ENCODE measurements around the gene CLCN7. TPM values are rescaled to one million over a fixed set of nuclear protein-coding genes. Genes with fewer than 3 reads are reported as not detected.

Gene CLCN7
- total RNA-seq, 1 experiment from 2014 or later: 60.0 TPM

DNA sequence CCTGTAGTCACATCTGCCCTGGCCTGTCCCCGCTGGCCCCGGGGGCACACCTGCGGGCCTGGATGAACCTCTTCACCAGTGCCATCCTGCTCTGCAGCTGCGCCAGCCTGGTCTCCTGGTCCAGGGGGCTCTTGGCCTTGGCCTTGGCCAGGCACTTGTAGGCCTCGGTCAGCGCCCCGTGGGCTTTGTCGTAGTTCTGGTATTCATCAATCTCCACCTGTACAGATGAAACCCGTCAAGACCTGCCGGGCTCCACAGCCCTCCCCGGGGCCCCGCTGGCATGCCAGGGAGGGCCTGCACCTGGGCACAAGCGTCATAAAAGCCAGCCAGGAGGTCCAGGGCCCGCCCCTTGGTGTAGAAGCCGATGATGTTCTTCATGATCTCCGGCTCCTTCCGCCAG is 45.0 kb upstream of the CLCN7 start:
- H3K27me3 Mint-ChIP-seq (ENCODE audit: insufficient read depth, unreplicated experiment): no peaks in the 10 kb centered on the region
- H3K4me1 Mint-ChIP-seq (ENCODE audit: insufficient read depth, unreplicated experiment): no peaks in the 10 kb centered on the region
- H3K9me3 Mint-ChIP-seq (ENCODE audit: unreplicated experiment): no peaks in the 10 kb centered on the region
- no peak overlapping the region for H3K4me3 Mint-ChIP-seq (ENCODE audit: unreplicated experiment)
- POLR2A ChIA-PET: no interaction called here
- TF ChIP-seq, protein P1, sequence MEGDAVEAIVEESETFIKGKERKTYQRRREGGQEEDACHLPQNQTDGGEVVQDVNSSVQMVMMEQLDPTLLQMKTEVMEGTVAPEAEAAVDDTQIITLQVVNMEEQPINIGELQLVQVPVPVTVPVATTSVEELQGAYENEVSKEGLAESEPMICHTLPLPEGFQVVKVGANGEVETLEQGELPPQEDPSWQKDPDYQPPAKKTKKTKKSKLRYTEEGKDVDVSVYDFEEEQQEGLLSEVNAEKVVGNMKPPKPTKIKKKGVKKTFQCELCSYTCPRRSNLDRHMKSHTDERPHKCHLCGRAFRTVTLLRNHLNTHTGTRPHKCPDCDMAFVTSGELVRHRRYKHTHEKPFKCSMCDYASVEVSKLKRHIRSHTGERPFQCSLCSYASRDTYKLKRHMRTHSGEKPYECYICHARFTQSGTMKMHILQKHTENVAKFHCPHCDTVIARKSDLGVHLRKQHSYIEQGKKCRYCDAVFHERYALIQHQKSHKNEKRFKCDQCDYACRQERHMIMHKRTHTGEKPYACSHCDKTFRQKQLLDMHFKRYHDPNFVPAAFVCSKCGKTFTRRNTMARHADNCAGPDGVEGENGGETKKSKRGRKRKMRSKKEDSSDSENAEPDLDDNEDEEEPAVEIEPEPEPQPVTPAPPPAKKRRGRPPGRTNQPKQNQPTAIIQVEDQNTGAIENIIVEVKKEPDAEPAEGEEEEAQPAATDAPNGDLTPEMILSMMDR (IDR thresholded peaks at IDR 0.05; ENCODE audit: unreplicated experiment): no peak
- intact Hi-C loops (cut with micrococcal nuclease): no loop called here
- DNase-seq (ENCODE audit: unreplicated experiment): no peak
- no TSS peak for BruUV-seq (replicated peaks)
- CTCF ChIA-PET: no interaction called here
- H3K27ac Mint-ChIP-seq (ENCODE audit: low read depth, unreplicated experiment): no peak overlapping the region
- peaks cover 4% of the 10 kb centered on the region for H3K36me3 Mint-ChIP-seq (ENCODE audit: insufficient read depth, unreplicated experiment)

- H3K27ac Mint-ChIP-seq (ENCODE audit: low read depth, unreplicated experiment): no peak overlapping the region
- CTCF ChIA-PET: interaction anchor here (0.6 kb wide), 1 partner anchor 80 kb away, joined by 4 read pairs; no protein-coding TSS in a partner anchor
Observed at GRCh38 chr16:1518626-1519135, 43.9 kb upstream of the CLCN7 start.

DNA sequence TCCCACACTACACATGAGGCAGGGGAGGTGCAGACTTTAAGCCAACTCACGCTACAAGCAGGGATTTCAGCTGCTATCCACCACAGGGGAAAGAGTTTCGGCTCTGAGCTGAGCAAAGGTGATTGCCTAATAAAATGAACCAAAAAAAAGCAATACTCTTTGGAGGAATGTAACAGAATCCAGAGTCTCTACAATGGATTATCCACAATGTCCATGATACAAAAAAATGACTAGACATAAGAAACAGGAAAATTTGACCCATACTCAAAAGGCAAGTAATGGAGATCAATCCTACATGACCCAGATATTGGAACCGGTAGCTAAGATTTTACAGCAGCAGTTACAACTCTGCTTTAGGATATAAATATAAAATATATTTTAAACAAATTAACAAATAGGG is 39.7 kb upstream of the CLCN7 start:
- Mint-ChIP-seq H3K4me1 (ENCODE audit: insufficient read depth, unreplicated experiment) (no peaks in the 10 kb centered on the region), H3K27ac (ENCODE audit: low read depth, unreplicated experiment) (no peak overlapping the region), H3K36me3 (ENCODE audit: insufficient read depth, unreplicated experiment) (peaks cover 4% of the 10 kb centered on the region), H3K4me3 (ENCODE audit: unreplicated experiment) (no peak overlapping the region), H3K27me3 (ENCODE audit: insufficient read depth, unreplicated experiment) (no peaks in the 10 kb centered on the region), H3K9me3 (ENCODE audit: unreplicated experiment) (no peaks in the 10 kb centered on the region)
- POLR2A ChIA-PET: no interaction called here
- TF ChIP-seq, protein P1 (IDR thresholded peaks at IDR 0.05; ENCODE audit: unreplicated experiment): no peak
- no TSS peak for BruUV-seq (replicated peaks)
- intact Hi-C loops (cut with micrococcal nuclease): no loop called here
- CTCF ChIA-PET: interaction anchor here (0.6 to 0.7 kb wide), 2 partner anchors 86 to 681 kb away, joined by 3 to 4 read pairs; no protein-coding TSS in a partner anchor
- no peak for DNase-seq (ENCODE audit: unreplicated experiment)

More at GRCh38 chr16:1518626-1519135, 43.9 kb upstream of the CLCN7 start:
- DNase-seq (ENCODE audit: unreplicated experiment): no peak
- Mint-ChIP-seq H3K9me3 (ENCODE audit: unreplicated experiment) (no peaks in the 10 kb centered on the region), H3K4me3 (ENCODE audit: unreplicated experiment) (no peak overlapping the region), H3K36me3 (ENCODE audit: insufficient read depth, unreplicated experiment) (peaks cover 4% of the 10 kb centered on the region), H3K4me1 (ENCODE audit: insufficient read depth, unreplicated experiment) (no peaks in the 10 kb centered on the region), H3K27me3 (ENCODE audit: insufficient read depth, unreplicated experiment) (no peaks in the 10 kb centered on the region)
- BruUV-seq (replicated peaks): no TSS peak
- POLR2A ChIA-PET: no interaction called here
- intact Hi-C loops (cut with micrococcal nuclease): no loop called here
- TF ChIP-seq, protein P1 (IDR thresholded peaks at IDR 0.05; ENCODE audit: unreplicated experiment): no peak

DNA sequence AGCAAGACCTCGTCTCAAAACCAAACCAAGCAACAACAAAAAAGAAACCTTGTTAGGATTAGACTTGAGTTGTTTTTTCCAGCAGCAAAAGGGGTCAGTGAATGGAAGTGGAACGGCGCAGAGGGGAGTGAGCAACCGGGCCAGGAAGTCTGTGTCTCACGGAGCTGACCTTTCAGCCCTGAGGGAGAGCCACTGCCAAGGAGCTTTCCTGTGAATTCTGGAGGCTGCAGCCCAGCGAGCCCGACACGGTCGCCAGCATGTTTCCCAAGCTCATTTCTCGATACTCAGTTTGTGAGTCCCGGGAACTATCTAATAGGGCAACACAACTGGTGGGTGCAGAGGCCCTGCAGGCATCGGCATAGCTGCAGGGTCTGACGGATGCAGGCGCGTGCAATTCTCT is 37.9 kb upstream of the CLCN7 start:
- Mint-ChIP-seq H3K4me3 (ENCODE audit: unreplicated experiment) (no peak overlapping the region), H3K27ac (ENCODE audit: low read depth, unreplicated experiment) (no peak overlapping the region), H3K4me1 (ENCODE audit: insufficient read depth, unreplicated experiment) (no peaks in the 10 kb centered on the region), H3K27me3 (ENCODE audit: insufficient read depth, unreplicated experiment) (no peaks in the 10 kb centered on the region), H3K9me3 (ENCODE audit: unreplicated experiment) (no peaks in the 10 kb centered on the region), H3K36me3 (ENCODE audit: insufficient read depth, unreplicated experiment) (peaks cover 4% of the 10 kb centered on the region)
- DNase-seq (ENCODE audit: unreplicated experiment): no peak
- POLR2A ChIA-PET: no interaction called here
- TF ChIP-seq, protein P1 (IDR thresholded peaks at IDR 0.05; ENCODE audit: unreplicated experiment): no peak
- intact Hi-C loops (cut with micrococcal nuclease): no loop called here
- CTCF ChIA-PET: no interaction called here
- BruUV-seq (replicated peaks): no TSS peak
